SK-N-SH (cell line): ENCODE measurements around the gene CDC34. TPM values are rescaled to one million over a fixed set of nuclear protein-coding genes. Genes with fewer than 3 reads are reported as not detected.

Experiments used
- CTCF ChIA-PET: fragments of 300-600, 350-600 bp; formaldehyde crosslinking; extraction: SDS; loops from one replicate; lab custom pipeline; 2021; lab: Yijun Ruan, JAX
- POLR2A ChIA-PET: fragments of 350-600 bp; sonication (Branson Sonifier 250); formaldehyde crosslinking; extraction: SDS; loops from one replicate; lab custom pipeline; 2020; ENCODE audit warnings: antibody characterized with exemption, inconsistent platforms; lab: Yijun Ruan, JAX
- DNase-seq: peaks from one replicate; pipeline ENCODE4 v3.0.0; 2012
- H2AFZ ChIP-seq: fragments of 200-600 bp; sonication (generic); 2 replicates; pipeline ENCODE4 v1.8.1; 2016; ENCODE audit warnings: antibody characterized with exemption, mild to moderate bottlenecking, low read depth
- H3F3A ChIP-seq: fragments of 200-600 bp; sonication (generic); replicated peaks from 2 replicates; pipeline ENCODE3; 2016; ENCODE audit warnings: antibody characterized with exemption, mild to moderate bottlenecking; ENCODE audit not compliant: insufficient read depth
- H3K27ac ChIP-seq, 2 experiments: fragments of 200-500 bp in 1 of 2; fragments of 200-600 bp in 1 of 2; sonication (Bioruptor generic) in 1 of 2; sonication (generic), shearing (Covaris generic) in 1 of 2; 2 replicates each; pipeline versions ENCODE4 v1.5.1 to v1.6.1; 2014 to 2016; ENCODE audit warnings: low read depth in 2 of 2, inconsistent platforms in 1 of 2, low read length in 1 of 2, mild to moderate bottlenecking in 1 of 2, mixed read lengths in 1 of 2
- H3K27me3 ChIP-seq: fragments of 200-600 bp; sonication (generic), shearing (Covaris generic); 2 replicates; pipeline ENCODE4 v1.6.1; 2016; ENCODE audit warnings: mixed run types; ENCODE audit not compliant: insufficient read depth
- H3K36me3 ChIP-seq, 2 experiments: fragments of 200-500 bp in 1 of 2; fragments of 200-600 bp in 1 of 2; sonication (Bioruptor generic) in 1 of 2; sonication (generic) in 1 of 2; replicated peaks in 1 of 2; 2 replicates each; pipeline versions ENCODE3 to v1.5.1; 2014 to 2016; ENCODE audit warnings: low read length in 1 of 2, mild to moderate bottlenecking in 1 of 2; ENCODE audit not compliant: insufficient read depth in 2 of 2, control insufficient read depth in 1 of 2
- H3K4me1 ChIP-seq, 2 experiments: fragments of 200-500 bp in 1 of 2; fragments of 200-600 bp in 1 of 2; sonication (Bioruptor generic) in 1 of 2; sonication (generic), shearing (Covaris generic) in 1 of 2; 2 replicates each; pipeline versions ENCODE4 v1.5.1 to v1.6.1; 2014 to 2016; ENCODE audit warnings: low read depth in 1 of 2, low read length in 1 of 2, mixed run types in 1 of 2; ENCODE audit not compliant: insufficient read depth in 2 of 2, control insufficient read depth in 1 of 2
- H3K4me2 ChIP-seq: fragments of 200-600 bp; sonication (generic), shearing (Covaris generic); 2 replicates; pipeline ENCODE4 v1.6.1; 2017; ENCODE audit warnings: mixed run types
- H3K4me3 ChIP-seq, 2 experiments: fragments of 200-500 bp in 1 of 2; fragments of 200-600 bp in 1 of 2; sonication (Bioruptor generic) in 1 of 2; sonication (generic), shearing (Covaris generic) in 1 of 2; 2 replicates each; pipeline versions ENCODE4 v1.5.1 to v1.8.1; 2014 to 2016; ENCODE audit warnings: low read depth in 2 of 2, inconsistent platforms in 1 of 2, low read length in 1 of 2, mild to moderate bottlenecking in 1 of 2, mixed read lengths in 1 of 2, moderate library complexity in 1 of 2
- H3K79me2 ChIP-seq: fragments of 200-600 bp; sonication (generic); 2 replicates; pipeline ENCODE4 v1.8.1; 2017; ENCODE audit warnings: mild to moderate bottlenecking; ENCODE audit not compliant: insufficient read depth
- H3K9ac ChIP-seq: fragments of 200-600 bp; sonication (generic); 2 replicates; pipeline ENCODE4 v1.6.1; 2017; ENCODE audit warnings: mixed run types
- H3K9me2 ChIP-seq: fragments of 200-600 bp; sonication (generic); 2 replicates; pipeline ENCODE4 v1.6.1; 2017; ENCODE audit warnings: mixed run types
- H3K9me3 ChIP-seq: fragments of 200-600 bp; sonication (generic); 2 replicates; pipeline ENCODE4 v1.6.1; 2017; ENCODE audit warnings: mixed run types, mild to moderate bottlenecking, moderate library complexity
- H4K20me1 ChIP-seq: fragments of 200-600 bp; sonication (generic); 2 replicates; pipeline ENCODE4 v1.6.1; 2017; ENCODE audit warnings: mild to moderate bottlenecking, mixed run types; ENCODE audit not compliant: insufficient read depth
- CHD2 ChIP-seq: fragments of 150-350 bp; IDR thresholded peaks from 2 replicates; pipeline ENCODE4 v1.6.1; 2018; ENCODE audit warnings: low read length; ENCODE audit not compliant: partially characterized antibody
- EZH2phosphoT487 ChIP-seq: fragments of 200-600 bp; sonication (generic); IDR thresholded peaks from 2 replicates; pipeline ENCODE4 v1.6.1; 2017; ENCODE audit warnings: low read depth, mixed run types, mild to moderate bottlenecking, antibody characterized with exemption, moderate library complexity, borderline replicate concordance
- FOSL2 ChIP-seq: IDR thresholded peaks from 2 replicates; pipeline ENCODE4 v1.4.0; 2012; ENCODE audit warnings: low read depth, mild to moderate bottlenecking, moderate library complexity, borderline replicate concordance
- FOXM1 ChIP-seq: IDR thresholded peaks from 2 replicates; pipeline ENCODE4 v1.4.0; 2012; ENCODE audit warnings: low read depth, mild to moderate bottlenecking
- IRF3 ChIP-seq: fragments of 150-350 bp; IDR thresholded peaks from 2 replicates; pipeline ENCODE4 v1.6.1; 2016; ENCODE audit warnings: mild to moderate bottlenecking, low read depth, low read length
- MXI1 ChIP-seq: IDR thresholded peaks from 2 replicates; pipeline ENCODE4 v1.6.1; 2012; ENCODE audit warnings: mild to moderate bottlenecking, low read depth, low read length, improper control_type of control experiment
- NFIC ChIP-seq: IDR thresholded peaks from 2 replicates; pipeline ENCODE4 v1.4.0; 2012; ENCODE audit warnings: borderline replicate concordance
- PBX3 ChIP-seq: IDR thresholded peaks from 2 replicates; pipeline ENCODE4; 2012
- POLR2AphosphoS5 ChIP-seq: IDR thresholded peaks from 2 replicates; pipeline ENCODE4 v1.6.1; 2012; ENCODE audit warnings: low read depth, low read length
- TAF1 ChIP-seq: IDR thresholded peaks from 2 replicates; pipeline ENCODE4 v1.6.1; 2012; ENCODE audit warnings: low read depth, mild to moderate bottlenecking, low read length, moderate library complexity, borderline replicate concordance
- USF1 ChIP-seq: IDR thresholded peaks from 2 replicates; pipeline ENCODE4 v1.4.0; 2012; ENCODE audit warnings: low read depth, borderline replicate concordance
- USF2 ChIP-seq: fragments of 150-350 bp; IDR thresholded peaks from 2 replicates; pipeline ENCODE4 v1.6.1; 2017; ENCODE audit warnings: antibody characterized with exemption, low read length, low read depth, borderline replicate concordance
- WGBS: methylation state at CpG from one replicate; pipeline ENCODE4 v1.1.6; 2017; ENCODE audit warnings: low lambda C conversion rate; 5-methylcytosine and 5-hydroxymethylcytosine counted together
- polyA plus RNA-seq, 3 experiments: library from polyadenylated mRNA; depleted of rRNA; stranded (reverse); fragments of >200 nt; gene quantifications; 2 replicates each; pipeline ENCODE4 v1.2.3, GENCODE V29; 2012

CDC34 gene
- polyA plus RNA-seq, 1 of the 3 experiments (the other 2 are of a cell fraction) = 96.7 TPM

GRCh38 chr19:538641-539428 is 7.3 kb downstream of the CDC34 start:
- WGBS = 88% methylated on average over 29 of the region's 40 CpGs
- ChIA-PET POLR2A (no interaction called here), CTCF (interaction anchor here (1.5 kb wide), 1 partner anchor 28 kb away, joined by 3 read pairs; no protein-coding TSS in a partner anchor)
- no peak overlapping the region for H2AFZ ChIP-seq
- H3K4me3 ChIP-seq = no peak overlapping the region
- H4K20me1 ChIP-seq = peaks cover 22% of the 10 kb centered on the region
- H3K4me2 ChIP-seq = no peak overlapping the region
- H3K36me3 ChIP-seq = peaks cover 0 to 48% of the 10 kb centered on the region in 2 experiments
- no peaks in the 10 kb centered on the region for H3F3A ChIP-seq
- no peaks in the 10 kb centered on the region for H3K9me2 ChIP-seq
- H3K27ac ChIP-seq = no peak overlapping the region
- TF ChIP-seq POLR2AphosphoS5 (no peak), USF1 (no peak), FOXM1 (no peak)
- DNase-seq = no peak
- peaks cover 3 to 9% of the 10 kb centered on the region in 2 experiments; a peak in 2 of 4 replicates for H3K4me1 ChIP-seq
- no peak overlapping the region for H3K9ac ChIP-seq
- H3K9me3 ChIP-seq = no peaks in the 10 kb centered on the region
- H3K79me2 ChIP-seq = peaks cover 28% of the 10 kb centered on the region
- H3K27me3 ChIP-seq = no peaks in the 10 kb centered on the region

- Histone ChIP-seq H3K4me1 (peaks cover 0 to 5% of the 10 kb centered on the region in 2 experiments; a peak in 1 of 4 replicates), H3K27ac (no peak overlapping the region), H3K27me3 (no peaks in the 10 kb centered on the region), H3K79me2 (peaks cover 24% of the 10 kb centered on the region), H3K9ac (no peak overlapping the region), H4K20me1 (peaks cover 17% of the 10 kb centered on the region), H3K9me3 (no peaks in the 10 kb centered on the region), H2AFZ (no peak overlapping the region), H3K4me2 (no peak overlapping the region), H3F3A (no peaks in the 10 kb centered on the region), H3K36me3 (peaks cover 0 to 48% of the 10 kb centered on the region in 2 experiments), H3K4me3 (no peak overlapping the region), H3K9me2 (no peaks in the 10 kb centered on the region)
- DNase-seq = no peak
- no peak for TF ChIP-seq EZH2phosphoT487
- no peak for TF ChIP-seq USF2
- no peak for TF ChIP-seq MXI1
- no peak for TF ChIP-seq FOSL2
- no peak for TF ChIP-seq USF1
- TF ChIP-seq IRF3 = no peak
- TF ChIP-seq FOXM1 = no peak
- no peak for TF ChIP-seq CHD2
- TF ChIP-seq PBX3 = no peak
- no peak for TF ChIP-seq NFIC
- TF ChIP-seq TAF1 = no peak
- ChIA-PET CTCF (interaction anchor here (1.5 kb wide), 1 partner anchor 29 kb away, joined by 3 read pairs; no protein-coding TSS in a partner anchor), POLR2A (no interaction called here)
- WGBS = 96% methylated on average over 26 of the region's 30 CpGs
These were observed 8.0 kb downstream of the CDC34 start for GRCh38 chr19:539429-540030.
